NB4 (cell line): Measurements from ENCODE around the gene EIF2B4.
A peak's percentile ranks its signal among the peaks of the same experiment; 100 is the strongest.

Source experiments
- DNase-seq: peaks from one replicate; pipeline ENCODE4 v3.0.0; 2010; ENCODE audit warnings: low read depth
- H3K4me3 ChIP-seq: one replicate; pipeline ENCODE4 v1.5.1; 2011; ENCODE audit warnings: mild to moderate bottlenecking, low read depth, low read length, moderate library complexity
- CTCF ChIP-seq: IDR thresholded peaks from one replicate; pipeline ENCODE4 v1.5.1; 2012; ENCODE audit warnings: low read depth, low read length
- MYC ChIP-seq: IDR thresholded peaks from 2 replicates; pipeline ENCODE4 v1.6.1; 2011; ENCODE audit warnings: low read depth, low read length
- POLR2A ChIP-seq: IDR thresholded peaks from 2 replicates; pipeline ENCODE4 v1.6.1; 2011; ENCODE audit warnings: mild to moderate bottlenecking; ENCODE audit not compliant: insufficient read length; ENCODE audit errors: extremely low read depth
- TF ChIP-seq, protein P1 (sequence below): IDR thresholded peaks from 2 replicates; pipeline ENCODE4 v1.6.1; 2011; ENCODE audit warnings: low read depth, low read length

The EIF2B4 gene

DNA sequence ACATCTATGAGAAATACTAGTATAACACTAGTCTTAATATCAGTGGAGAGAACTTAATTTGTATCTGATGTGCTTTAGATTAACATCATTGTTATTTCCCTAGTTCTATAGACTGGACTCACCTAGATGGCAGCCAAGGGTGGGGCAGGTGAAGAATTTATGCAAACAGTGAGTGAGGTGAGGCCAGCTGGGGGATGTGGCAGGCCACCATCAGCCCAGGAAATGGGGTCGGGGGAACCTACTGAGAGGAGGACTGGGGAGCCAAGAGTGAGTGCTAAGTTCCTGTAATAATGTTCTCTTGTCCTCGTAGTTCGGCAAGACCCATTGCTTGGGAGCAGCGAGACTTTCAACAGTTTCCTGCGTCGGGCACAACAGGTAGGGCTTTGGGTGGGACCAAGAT, 2.8 kb upstream of the EIF2B4 start:
- H3K4me3 ChIP-seq = no peak overlapping the region
- DNase-seq = no peak
- TF ChIP-seq CTCF (no peak), POLR2A (no peak), MYC (no peak)
- TF ChIP-seq, protein P1, sequence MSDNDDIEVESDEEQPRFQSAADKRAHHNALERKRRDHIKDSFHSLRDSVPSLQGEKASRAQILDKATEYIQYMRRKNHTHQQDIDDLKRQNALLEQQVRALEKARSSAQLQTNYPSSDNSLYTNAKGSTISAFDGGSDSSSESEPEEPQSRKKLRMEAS = no peak

DNA sequence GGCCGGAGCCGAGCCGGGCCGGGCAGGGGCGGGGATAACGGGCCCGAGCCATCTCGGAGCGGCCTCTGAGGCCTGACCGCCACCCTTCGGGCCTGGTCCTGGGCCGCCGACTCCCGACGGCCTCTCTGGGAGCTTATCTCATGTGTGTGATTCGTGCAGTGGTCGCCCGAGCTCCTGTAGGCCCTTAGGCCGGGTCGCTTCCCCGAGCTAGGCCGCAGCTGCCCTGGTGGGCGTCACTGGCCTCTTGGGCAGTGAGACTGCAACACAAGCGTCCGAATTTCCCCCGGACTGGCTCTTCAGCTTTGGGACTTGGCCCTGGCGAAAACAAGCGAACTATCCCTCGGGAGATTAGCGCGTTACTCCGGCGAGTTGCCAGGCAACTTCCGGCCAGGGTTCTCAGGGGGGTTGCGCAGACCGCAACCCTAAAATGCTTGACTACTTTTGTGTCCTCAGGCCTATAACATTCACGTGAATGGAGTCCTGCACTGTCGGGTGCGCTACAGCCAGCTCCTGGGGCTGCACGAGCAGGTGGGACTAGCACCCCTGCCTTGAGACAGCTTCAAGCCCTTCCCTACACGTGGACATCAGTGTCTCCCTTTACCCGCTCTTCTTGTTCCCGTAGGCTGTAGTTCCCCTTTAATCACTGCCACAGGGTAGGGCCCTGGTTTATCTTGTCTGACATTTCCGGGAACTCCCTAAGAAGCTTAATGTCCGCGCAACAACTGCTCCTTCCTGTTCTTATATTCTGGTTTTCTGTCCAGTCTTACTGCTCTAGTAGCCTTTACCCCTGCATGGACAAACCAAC, 880 bp upstream of the EIF2B4 start:
- DNase-seq = peak; percentile 95
- TF ChIP-seq MYC (peak; percentile 92), CTCF (no peak)
- TF ChIP-seq, protein P1 = peak; percentile 95
- H3K4me3 ChIP-seq = peak overlapping the region; percentile 93

DNA sequence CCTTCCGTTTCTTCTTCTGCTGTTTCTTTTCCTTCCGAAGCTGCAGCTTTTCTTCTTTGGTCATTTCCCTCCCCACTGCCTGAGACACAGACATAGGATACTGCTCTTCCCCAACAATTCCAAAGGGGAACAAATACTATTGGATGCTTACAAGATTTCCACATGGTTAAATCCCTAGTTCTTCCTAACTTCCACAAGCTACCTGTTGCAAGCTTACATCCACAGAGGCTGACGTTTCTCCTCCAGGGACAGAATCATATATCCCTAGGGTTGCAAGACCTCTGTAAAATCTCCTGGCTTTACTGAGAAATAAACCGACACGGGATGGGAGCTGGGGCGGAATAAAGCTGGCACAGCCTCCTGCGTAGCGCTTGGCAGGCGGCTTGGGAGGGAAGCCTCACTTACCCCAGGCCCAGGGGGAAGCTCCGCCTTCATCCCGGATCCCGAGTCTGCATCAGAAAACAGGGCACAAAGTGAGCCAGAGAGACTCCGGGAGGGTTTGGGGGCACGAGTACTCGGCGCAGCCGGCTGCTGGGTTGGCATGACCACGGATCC, 590 bp downstream of the EIF2B4 start:
- peak; percentile 72 for DNase-seq
- TF ChIP-seq POLR2A (no peak), MYC (no peak), CTCF (no peak)
- TF ChIP-seq, protein P1 = no peak
- H3K4me3 ChIP-seq = peak overlapping the region; percentile 78

DNA sequence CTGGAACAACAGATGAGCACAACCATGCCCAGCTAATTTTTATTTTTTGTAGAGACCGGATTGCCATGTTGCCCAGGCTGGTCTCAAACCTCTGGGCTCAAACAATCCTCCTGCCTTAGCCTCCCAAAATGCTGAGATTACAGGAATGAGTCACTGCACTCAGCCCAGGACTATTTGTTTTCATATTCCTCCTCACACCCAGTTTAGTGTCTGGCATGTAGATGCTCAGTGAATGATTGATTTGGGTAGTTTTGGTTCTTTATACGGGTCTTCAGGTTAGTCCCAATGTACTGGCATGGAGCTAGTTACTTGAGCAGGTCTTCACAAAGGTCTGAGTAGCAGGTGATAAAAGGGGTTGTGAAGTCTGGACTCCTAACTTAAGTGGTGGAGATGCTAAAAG, 6.2 kb downstream of the EIF2B4 start:
- DNase-seq = no peak
- no peak overlapping the region for H3K4me3 ChIP-seq
- TF ChIP-seq CTCF = no peak

DNA sequence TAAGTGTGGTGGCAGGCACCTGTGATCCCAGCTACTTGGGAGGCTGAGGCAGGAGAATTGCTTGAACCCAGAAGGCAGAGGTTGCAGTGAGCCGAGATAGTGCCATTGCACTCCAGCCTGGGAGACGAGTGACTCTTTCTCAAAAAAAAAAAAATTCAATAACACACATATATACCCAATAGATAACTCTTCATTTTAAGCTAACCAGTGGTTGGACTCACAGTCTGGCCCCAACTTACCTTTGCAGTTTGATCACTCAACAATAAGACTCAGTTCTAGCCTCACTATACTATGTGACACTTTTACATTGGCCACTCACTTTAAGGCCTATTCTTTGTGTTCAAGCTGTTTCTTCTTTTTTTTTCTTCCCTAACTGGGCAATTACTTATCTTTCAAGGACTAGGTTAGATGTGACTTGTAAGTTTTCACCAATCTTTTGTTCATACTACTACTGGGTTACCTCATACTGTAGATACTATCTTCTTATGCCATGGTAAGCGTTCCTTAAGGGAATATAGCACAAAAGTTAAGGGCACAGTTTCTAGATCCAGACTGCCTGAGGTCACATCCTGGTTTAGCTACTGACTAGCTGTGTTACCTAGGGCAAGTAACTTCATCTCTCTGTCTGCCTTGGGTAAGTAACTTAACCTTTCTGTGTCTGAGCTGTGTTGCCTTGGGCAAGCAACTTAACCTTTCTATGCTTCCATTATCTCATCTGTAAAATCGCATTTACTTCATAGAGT, 7.3 kb downstream of the EIF2B4 start:
- H3K4me3 ChIP-seq = no peak overlapping the region
- TF ChIP-seq POLR2A = no peak
- no peak for TF ChIP-seq CTCF
- TF ChIP-seq MYC = no peak
- TF ChIP-seq, protein P1 = no peak
- no peak for DNase-seq
